ENCODE results near the gene PDLIM7. TPM values are rescaled to one million over a fixed set of nuclear protein-coding genes. Genes with fewer than 3 reads are reported as not detected.

PDLIM7 gene
- total RNA-seq: 96.6 and 243 TPM in 2 replicates

DNA sequence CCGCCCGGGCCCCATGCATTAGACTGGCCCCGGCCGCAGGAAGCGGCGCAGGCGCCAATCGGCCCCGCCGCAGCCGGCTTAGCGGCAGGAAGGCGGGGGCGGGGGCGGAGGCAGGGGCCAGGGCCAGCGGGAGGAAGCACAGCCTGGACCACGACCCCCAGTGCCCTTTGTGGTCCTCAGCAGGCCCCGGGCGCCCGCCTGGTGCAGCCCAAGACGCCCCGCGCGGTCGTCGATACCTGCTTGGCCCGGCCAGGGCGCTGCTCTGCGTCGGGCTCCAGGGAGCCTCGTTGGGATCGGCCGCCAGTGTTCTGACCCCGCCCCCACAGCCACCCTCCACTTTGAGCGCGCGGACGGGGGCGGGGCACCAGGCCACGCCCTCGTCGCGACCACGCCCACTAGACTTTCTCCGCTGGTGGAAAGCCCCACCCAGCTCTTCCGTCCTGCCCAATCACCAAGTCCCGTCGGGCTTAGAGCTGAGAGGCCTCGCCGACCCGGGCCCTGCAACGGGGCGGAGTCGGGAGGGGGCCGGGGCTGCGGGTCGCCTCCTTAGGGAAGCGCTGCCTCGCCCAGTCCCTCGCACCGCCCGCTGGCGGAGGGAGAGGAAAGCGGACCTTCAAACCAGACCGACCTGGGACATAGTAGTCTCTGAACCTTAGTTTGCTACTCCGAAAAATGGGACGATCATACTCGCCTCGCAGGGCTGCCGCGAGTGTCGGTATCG is at the start of gene PDLIM7:
TSS of gene PDLIM7 (minus strand) at position 313 of the 721 bp plus-strand sequence. CDS start 1,092 bp downstream, outside the sequence.

DNA sequence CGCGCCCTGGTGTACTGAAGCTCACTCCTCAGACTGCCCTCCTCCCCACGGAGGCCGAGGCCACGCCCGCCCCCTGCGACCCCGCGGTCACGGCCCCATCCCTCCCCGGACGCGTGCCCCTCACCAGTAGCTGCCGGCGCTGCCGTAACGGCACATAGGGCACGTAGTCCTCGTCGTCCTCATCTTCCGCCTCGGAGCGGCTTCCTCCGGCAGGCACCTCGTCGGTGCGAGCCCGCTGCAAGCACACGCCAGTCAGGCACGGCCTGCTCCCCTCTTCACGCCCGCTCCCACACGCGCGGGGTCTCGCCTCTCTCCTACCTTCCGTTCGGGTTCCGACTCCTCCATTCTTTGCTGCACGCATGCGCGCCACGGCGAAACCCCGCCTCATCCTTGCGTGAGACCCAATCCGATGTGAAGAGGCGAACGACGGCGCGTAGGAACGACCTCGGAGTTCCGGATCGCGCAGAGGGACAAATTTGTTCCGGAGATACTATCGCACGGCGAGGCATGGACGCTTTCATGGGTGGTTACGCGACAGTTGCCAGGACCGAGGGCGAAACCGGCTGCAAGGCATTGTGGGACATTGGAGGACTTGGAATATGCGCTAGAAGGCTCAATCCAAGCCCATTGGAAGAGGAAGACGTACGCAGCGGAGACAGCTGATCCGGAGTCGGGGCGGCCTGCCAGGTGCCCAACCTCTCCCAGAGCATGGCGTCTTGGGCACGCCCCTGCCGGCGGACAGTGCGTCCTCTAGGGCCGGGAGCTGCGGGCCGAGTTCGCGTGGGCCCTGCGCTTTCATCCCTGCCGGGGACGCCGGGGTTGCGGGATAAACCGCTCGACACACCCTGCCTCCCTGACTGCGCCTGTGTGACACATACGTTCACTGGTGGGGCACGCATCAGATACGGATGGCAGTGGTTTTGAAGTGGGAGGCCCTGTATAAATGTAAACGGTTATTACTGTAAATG is 19.5 kb upstream of the PDLIM7 start, which contains the start of gene DDX41:
TSS of gene DDX41 (minus strand) at position 361 of the 968 bp plus-strand sequence. CDS start at position 345, 16 bp downstream.

DNA sequence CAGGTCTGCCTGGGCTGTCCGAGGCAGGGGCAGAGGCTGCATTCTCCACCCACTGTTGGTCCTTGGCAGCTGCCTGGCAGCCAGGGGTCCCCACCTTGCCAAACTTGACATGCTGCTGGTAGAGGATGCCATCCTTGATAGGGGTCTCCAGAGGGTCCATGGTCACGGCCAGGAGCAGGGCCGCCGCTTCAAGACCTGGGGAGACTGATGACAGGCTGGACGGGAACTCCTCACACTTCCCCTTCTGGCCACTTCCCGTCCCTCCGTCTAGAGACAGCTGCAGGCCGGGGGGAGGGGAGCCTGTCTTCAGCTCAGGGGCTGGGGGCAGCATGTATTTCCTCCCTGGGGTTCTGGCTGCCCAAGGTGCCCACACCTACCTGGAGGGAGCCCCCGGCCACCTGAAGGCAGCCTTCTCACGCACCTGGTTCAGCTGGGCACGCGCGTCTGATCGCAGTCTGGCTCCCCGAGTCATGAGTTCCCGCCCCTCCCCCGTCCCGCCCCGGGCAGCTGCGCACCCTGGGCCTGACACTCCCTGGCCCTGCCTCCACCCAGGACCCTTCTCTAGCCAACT is 12.1 kb upstream of the PDLIM7 start, which contains the start of gene DOK3:
TSS of gene DOK3 (minus strand) at position 446 of the 571 bp plus-strand sequence. CDS start at position 160, 286 bp downstream.

DNA sequence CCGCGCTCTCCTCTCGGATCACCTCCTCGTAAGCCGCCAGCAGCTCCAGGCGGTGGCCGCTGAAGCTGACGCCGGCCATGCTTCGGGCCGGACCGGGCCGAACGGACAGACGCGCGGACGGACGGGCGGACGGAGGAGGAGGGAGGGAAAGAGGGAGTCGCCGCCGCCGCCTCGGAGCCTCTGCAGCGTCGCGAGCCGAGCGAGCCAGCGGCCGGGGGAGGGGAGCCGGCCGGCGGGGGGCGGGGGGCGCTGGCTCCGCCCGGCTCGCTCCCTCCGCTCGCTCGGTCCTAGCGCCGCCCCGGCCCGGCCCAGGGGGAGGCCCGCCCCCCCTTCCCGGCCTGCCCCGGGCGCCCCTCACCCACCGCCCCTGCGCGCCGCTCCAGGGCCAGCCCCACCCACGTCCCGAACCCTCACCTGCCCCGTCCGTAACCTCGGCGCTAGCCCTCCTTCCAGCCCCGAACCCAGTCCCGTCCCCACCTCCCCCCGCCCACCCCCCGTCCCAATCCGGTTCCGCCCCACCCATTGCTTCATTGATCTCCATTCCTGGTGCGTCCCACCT is 23.9 kb downstream of the PDLIM7 start, which contains the start of gene DBN1:
TSS of gene DBN1 (minus strand) at position 192 of the 559 bp plus-strand sequence. CDS start at position 79, 113 bp downstream.

DNA sequence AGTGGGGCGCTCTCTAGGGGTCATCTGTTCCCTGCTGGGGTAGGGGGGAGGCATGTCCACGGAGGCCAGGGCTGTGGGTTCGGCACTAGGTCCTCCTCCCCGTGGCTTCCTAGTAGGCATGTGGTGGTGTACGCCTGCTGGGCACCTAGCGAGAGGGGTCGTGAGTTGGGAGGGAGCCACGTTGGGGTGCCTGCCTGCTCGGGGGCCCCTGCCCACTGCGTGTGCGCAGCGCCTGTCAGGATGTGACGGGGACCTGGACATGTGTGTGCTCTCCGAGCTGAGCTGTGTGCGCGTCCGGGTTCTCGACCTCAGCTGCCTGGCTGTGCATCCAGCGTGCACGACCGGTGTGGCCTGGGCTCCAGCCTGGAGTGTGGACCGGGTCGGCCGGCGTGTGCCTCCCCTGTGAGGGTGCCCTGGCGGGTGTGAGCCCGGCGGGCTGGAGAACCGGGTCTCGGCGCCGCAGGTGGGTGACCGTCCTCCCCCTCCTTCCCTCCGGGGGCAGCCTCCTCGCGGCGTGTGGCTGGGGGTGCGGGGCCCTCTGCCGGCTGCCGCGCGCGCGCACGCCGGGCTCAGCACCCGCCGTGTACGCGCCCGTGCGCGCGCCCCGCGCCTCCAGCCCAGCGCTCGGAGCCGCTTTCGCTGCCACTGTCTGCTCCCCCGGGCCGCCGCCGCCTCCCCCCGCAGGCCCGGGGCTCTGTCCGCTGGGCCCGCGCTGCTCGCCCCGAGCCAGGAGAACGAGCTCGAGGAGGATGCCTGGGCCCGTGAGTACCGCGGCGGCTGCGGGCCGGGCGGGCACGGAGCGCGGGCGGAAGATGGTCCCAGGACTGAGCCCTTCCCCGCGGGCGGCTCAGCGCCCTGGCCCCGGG is 51.0 kb downstream of the PDLIM7 start, which contains the start of gene PRR7:
TSS of gene PRR7 (plus strand) at position 615 of the 866 bp plus-strand sequence. CDS start 8,254 bp downstream, outside the sequence.

Other genes with a start within 250 kb of the PDLIM7 start
- 10.3 and 36.9 TPM in 2 replicates for gene RAB24, start 193.9 kb downstream of the PDLIM7 start, total RNA-seq
- 49.9 and 145 TPM in 2 replicates for gene PRELID1, start 193.8 kb downstream of the PDLIM7 start, total RNA-seq
- gene MXD3, start 185.7 kb downstream of the PDLIM7 start, total RNA-seq: 5.1 and 7.9 TPM in 2 replicates
- gene LMAN2, start 145.9 kb downstream of the PDLIM7 start, total RNA-seq: 281 and 306 TPM in 2 replicates
- gene RGS14, start 139.7 kb downstream of the PDLIM7 start, total RNA-seq: 11.5 and 17.3 TPM in 2 replicates
- 0.11 and 0.39 TPM in 2 replicates for gene SLC34A1, start 113.2 kb downstream of the PDLIM7 start, total RNA-seq
- gene PFN3, start 96.9 kb downstream of the PDLIM7 start, total RNA-seq: not detected in 2 replicates
- 3.0 and 7.9 TPM in 2 replicates for gene F12, start 88.0 kb downstream of the PDLIM7 start, total RNA-seq
- 16.5 and 21.5 TPM in 2 replicates for gene GRK6, start 70.9 kb downstream of the PDLIM7 start, total RNA-seq
- 0.98 and 1.2 TPM in 2 replicates for gene PRR7, start 50.8 kb downstream of the PDLIM7 start, total RNA-seq
- gene DBN1, start 24.0 kb downstream of the PDLIM7 start, total RNA-seq: 287 and 442 TPM in 2 replicates
- gene DOK3, start 12.2 kb upstream of the PDLIM7 start, total RNA-seq: 1.4 and 3.5 TPM in 2 replicates
- 62.4 and 88.9 TPM in 2 replicates for gene DDX41, start 19.4 kb upstream of the PDLIM7 start, total RNA-seq
- gene FAM193B, start 57.0 kb upstream of the PDLIM7 start, total RNA-seq: 17.5 and 34.9 TPM in 2 replicates
- gene TMED9, start 94.6 kb upstream of the PDLIM7 start, total RNA-seq: 134 and 214 TPM in 2 replicates
- gene B4GALT7, start 102.5 kb upstream of the PDLIM7 start, total RNA-seq: 35.7 and 62.7 TPM in 2 replicates